Renal cortical epithelial cell (primary cell): ENCODE results near the gene A4GALT. TPM values are rescaled to one million over a fixed set of nuclear protein-coding genes. Genes with fewer than 3 reads are reported as not detected.

Experiments
- DNase-seq: peaks from one replicate; pipeline ENCODE4 v3.0.0-alpha.2; 2011; ENCODE audit warnings: low read depth
- total RNA-seq: library from RNA; depleted of rRNA; stranded (reverse); fragments of >200 nt; gene quantifications from 2 replicates; pipeline ENCODE4 v1.2.3, GENCODE V29; 2014

The A4GALT gene
- total RNA-seq, 1 donor from 2014 or later: 64.8 TPM

- DNase-seq: no peak
Measured at GRCh38 chr22:42648368-42649245, 72.1 kb downstream of the A4GALT start.

- no peak for DNase-seq
Measured at GRCh38 chr22:42648017-42648367, 72.7 kb downstream of the A4GALT start.

- DNase-seq: no peak
Measured at GRCh38 chr22:42646569-42647525, 73.8 kb downstream of the A4GALT start.

GRCh38 chr22:42645938-42646568 is 74.6 kb downstream of the A4GALT start:
- no peak for DNase-seq

GRCh38 chr22:42645341-42645937 is 75.2 kb downstream of the A4GALT start:
- DNase-seq: no peak

GRCh38 chr22:42644422-42645340 is 76.0 kb downstream of the A4GALT start:
- no peak for DNase-seq

GRCh38 chr22:42643634-42644421 is 76.8 kb downstream of the A4GALT start:
- no peak for DNase-seq

- DNase-seq: no peak
Measured at GRCh38 chr22:42642806-42643633, 77.7 kb downstream of the A4GALT start.

Other genes with a start within 250 kb of the A4GALT start
- gene RRP7A, start 201.1 kb downstream of the A4GALT start, total RNA-seq: 28.5 and 46.0 TPM in 2 replicates
- gene SERHL2, start 166.9 kb downstream of the A4GALT start, total RNA-seq: 1.2 and 1.6 TPM in 2 replicates
- gene POLDIP3, start 106.0 kb downstream of the A4GALT start, total RNA-seq: 20.7 and 45.9 TPM in 2 replicates
- 0.45 TPM in 1 of 2 replicates, not detected in the other for gene ATP5MGL, start 80.3 kb downstream of the A4GALT start, total RNA-seq
- gene CYB5R3, start 71.5 kb downstream of the A4GALT start, total RNA-seq: 21.9 and 86.9 TPM in 2 replicates
- gene ARFGAP3, start 136.4 kb upstream of the A4GALT start, total RNA-seq: 110 and 133 TPM in 2 replicates